GM13977 (cell line): ENCODE measurements around the gene RIPPLY1.

Experiments used
- DNase-seq: peaks from one replicate; pipeline ENCODE4 v3.0.0; 2012; ENCODE audit warnings: low spot score
- in situ Hi-C: fragments of 300-500 bp; cut with MboI; formaldehyde crosslinking; loops from one replicate; pipeline ENCODE4 v1.12.0; 2022; ENCODE audit warnings: low sequenced_read_pairs, low pct_unique_long_range_greater_than_20kb, mixed read lengths, inconsistent platforms; ENCODE audit not compliant: unreplicated experiment
- TF ChIP-seq, protein P1 (sequence below): IDR thresholded peaks from 2 replicates; pipeline ENCODE4 v1.5.1; 2012; ENCODE audit warnings: mild to moderate bottlenecking, control low read depth; ENCODE audit not compliant: insufficient read depth; ENCODE audit errors: extremely low read depth, missing control alignments

Gene RIPPLY1

DNA sequence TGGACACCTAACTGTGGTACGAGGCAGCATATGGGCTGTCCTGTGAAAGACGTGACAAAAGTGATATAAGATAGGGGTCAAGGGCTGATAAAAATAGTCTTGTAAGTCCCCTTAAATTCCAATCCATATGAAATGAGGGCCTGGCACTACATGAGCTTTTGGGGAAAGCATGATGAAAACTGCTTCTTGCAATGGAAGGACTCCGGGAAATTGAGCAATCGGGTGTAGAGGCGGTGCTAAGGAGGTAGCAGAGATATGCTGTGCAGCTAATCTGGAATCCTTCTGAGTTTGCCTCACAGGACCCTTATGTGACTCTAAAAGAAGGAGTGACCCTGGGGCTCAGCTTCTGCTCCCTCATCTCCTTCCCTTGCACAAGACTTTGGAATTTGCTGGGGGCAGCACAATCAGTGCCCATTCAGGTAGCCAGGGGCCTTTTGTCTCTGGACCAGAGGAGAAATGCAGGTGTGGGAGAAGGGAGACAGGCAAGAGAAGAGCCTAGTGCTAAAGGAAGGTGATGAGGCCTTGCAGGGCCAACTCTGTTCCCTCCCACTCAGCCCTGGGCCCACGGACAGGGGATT is 29.9 kb upstream of the RIPPLY1 start:
- TF ChIP-seq, protein P1, sequence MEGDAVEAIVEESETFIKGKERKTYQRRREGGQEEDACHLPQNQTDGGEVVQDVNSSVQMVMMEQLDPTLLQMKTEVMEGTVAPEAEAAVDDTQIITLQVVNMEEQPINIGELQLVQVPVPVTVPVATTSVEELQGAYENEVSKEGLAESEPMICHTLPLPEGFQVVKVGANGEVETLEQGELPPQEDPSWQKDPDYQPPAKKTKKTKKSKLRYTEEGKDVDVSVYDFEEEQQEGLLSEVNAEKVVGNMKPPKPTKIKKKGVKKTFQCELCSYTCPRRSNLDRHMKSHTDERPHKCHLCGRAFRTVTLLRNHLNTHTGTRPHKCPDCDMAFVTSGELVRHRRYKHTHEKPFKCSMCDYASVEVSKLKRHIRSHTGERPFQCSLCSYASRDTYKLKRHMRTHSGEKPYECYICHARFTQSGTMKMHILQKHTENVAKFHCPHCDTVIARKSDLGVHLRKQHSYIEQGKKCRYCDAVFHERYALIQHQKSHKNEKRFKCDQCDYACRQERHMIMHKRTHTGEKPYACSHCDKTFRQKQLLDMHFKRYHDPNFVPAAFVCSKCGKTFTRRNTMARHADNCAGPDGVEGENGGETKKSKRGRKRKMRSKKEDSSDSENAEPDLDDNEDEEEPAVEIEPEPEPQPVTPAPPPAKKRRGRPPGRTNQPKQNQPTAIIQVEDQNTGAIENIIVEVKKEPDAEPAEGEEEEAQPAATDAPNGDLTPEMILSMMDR = no peak
- in situ Hi-C loops = no loop called here
- DNase-seq = no peak

DNA sequence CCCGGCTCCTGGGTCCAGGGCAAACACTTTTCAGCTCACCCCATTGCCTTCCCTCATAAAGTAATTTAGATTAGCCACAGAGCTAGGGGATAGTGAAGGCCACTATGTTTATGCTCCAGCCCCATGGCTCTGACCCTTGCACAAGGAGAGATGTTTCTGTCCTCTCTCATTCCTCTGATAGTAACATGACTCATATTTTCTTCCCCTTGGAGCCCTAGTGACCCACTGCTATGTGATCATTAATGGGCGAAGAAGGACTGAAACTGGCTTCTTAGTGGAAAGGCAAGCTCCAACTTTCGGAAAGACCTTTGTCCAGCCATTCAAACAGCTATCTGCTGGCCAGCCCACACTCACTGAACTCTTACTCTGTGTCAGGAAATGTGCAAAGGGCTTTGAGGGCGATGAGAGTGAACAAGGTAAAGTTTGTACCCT is 29.4 kb upstream of the RIPPLY1 start:
- DNase-seq = no peak
- in situ Hi-C loops = no loop called here
- TF ChIP-seq, protein P1 = no peak

DNA sequence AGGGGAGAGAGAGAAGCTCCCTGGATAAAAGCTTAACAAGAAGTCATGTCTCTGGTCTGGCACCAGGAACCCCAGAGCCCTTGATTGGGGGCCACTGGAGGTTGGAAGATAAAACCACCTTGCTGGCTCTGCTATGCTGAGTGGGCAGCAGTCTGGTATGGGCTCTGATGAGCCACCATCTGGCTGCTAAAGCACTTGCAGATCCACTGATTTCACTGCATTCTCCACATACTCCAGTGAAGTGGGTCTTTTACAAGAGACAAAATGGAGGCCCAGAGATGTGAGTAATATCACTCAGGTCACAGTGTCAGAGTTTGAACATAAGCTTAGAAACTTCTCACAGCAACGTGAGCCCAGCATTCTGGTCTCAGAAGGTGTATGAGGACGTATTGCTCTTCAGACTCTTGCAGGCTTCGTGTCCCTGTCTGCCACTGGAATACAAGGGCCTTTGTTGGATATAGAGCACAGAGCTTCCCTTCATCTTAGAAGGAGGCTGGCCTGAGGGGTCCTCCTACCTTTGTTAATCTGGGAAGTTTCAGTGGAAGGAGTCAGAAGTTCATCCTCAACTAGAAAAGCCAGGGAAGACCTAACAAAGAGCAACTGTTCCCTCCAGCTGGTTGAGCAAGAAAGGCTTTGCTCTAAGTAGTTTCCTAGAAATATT is 28.8 kb upstream of the RIPPLY1 start:
- no peak for DNase-seq
- TF ChIP-seq, protein P1 = no peak
- in situ Hi-C loops = no loop called here

DNA sequence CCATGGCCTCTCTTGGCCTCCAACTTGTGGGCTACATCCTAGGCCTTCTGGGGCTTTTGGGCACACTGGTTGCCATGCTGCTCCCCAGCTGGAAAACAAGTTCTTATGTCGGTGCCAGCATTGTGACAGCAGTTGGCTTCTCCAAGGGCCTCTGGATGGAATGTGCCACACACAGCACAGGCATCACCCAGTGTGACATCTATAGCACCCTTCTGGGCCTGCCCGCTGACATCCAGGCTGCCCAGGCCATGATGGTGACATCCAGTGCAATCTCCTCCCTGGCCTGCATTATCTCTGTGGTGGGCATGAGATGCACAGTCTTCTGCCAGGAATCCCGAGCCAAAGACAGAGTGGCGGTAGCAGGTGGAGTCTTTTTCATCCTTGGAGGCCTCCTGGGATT is 25.1 kb upstream of the RIPPLY1 start:
- in situ Hi-C loops = no loop called here
- no peak for DNase-seq
- TF ChIP-seq, protein P1 = no peak

DNA sequence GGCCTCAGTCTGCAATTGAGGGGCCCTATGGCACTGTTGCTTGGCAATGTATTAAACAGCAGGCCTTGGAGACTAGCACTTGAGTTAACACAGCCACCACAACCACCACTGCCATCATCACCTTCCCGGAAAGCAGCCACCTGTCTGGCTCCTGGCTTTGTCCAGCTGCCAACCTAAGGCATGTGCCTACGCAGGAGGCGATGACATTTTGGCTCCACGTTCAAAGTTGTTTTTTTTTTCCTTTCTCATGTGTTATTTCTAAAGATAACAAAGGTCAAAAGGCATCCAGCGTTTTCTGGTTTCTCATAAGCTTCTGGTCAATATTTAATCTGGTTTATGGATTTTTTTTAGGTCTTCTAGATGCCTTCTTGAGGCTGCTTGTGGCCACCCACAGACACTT is 24.6 kb upstream of the RIPPLY1 start:
- TF ChIP-seq, protein P1 = no peak
- in situ Hi-C loops = no loop called here
- no peak for DNase-seq

DNA sequence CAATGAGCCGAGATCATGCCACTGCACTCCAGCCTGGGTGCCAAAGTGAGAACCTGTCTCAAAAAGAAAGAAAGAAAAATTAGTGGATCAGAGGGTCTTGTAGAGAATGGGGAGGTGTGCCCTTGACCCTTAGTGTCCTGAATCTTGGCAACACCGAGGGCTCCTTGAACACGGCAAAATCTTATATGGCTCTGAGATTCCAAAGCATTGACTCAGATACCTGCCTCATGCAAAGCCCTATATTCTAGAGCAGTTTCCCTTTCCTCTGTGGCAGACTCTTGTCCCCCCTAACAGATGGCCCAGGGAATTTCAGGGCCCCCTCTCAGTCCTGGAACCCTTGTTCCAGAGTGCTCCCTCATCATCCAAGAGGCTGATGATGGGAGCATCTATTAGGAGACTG is 23.9 kb upstream of the RIPPLY1 start:
- no peak for DNase-seq
- TF ChIP-seq, protein P1 = no peak
- in situ Hi-C loops = no loop called here
